Measurements from ENCODE around the gene EXD3. TPM values are rescaled to one million over a fixed set of nuclear protein-coding genes. Genes with fewer than 3 reads are reported as not detected.

EXD3 gene
- total and polyA plus RNA-seq, 2 of the 13 experiments (the other 11 are each of a cell fraction or from before 2014, with no cell fraction given): 2.7 to 4.8 TPM

DNA sequence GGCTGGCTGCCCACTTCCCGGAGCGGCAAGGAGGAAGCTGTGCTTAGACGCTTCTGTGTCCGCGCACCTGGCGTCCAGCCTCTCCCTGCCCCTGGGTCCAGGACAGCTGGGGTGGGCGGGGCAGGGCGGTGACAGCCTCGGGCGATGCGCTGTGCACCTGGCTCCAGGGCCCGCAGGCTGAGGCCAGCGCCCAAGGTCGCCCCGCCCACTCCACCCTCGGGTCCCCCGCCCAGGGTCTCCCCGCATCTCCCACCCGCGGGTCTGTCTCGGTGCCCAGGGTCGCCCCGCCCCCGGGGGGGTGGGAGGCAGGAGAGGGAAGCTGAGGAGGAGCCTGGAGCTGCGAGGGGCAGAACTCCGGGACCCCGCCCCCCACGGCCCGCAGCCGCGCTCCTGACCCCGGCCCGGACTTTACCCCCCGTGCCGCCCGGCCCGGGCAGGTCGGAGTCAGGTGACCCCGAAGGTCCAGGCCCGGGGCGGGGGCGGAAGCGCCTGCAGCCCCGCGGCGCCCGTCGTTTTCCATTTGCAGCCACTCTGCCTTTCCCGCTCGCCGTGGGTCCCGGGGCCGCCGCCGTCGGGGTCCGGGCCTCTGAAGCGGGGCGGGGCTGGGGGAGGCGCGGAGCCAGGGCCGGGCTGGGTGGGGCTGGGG lies 18.4 kb upstream of the EXD3 start, which contains the start of gene ENTPD8 (continued):
- TF ChIP-seq RBM22 (optimal IDR thresholded peaks at IDR 0.05; ENCODE audit: low read length) (no peak), ZNF569 (CRISPR knock-in tag; IDR thresholded peaks at IDR 0.05; ENCODE audit: borderline replicate concordance) (no peak), KDM4B (CRISPR knock-in tag; IDR thresholded peaks at IDR 0.05) (no peak), MED8 (CRISPR knock-in tag; IDR thresholded peaks at IDR 0.05; ENCODE audit: insufficient replicate concordance) (no peak), FOSL1 (CRISPR knock-in tag; IDR thresholded peaks at IDR 0.05; ENCODE audit: borderline replicate concordance) (no peak), ZBTB42 (CRISPR knock-in tag; IDR thresholded peaks at IDR 0.05) (no peak), RFXAP (CRISPR knock-in tag; IDR thresholded peaks at IDR 0.05; ENCODE audit: borderline replicate concordance) (no peak), ZNF12 (CRISPR knock-in tag; IDR thresholded peaks at IDR 0.05) (no peak), ZFX (CRISPR knock-in tag; IDR thresholded peaks at IDR 0.05; ENCODE audit: low read depth) (peak; percentile 58), XRCC5 (optimal IDR thresholded peaks at IDR 0.05; ENCODE audit: low read length) (peak; percentile 30), ARNT2 (CRISPR knock-in tag; IDR thresholded peaks at IDR 0.05; ENCODE audit: low read depth) (peak; percentile 70; the same call in 1 of the 2 replicates), KDM3A (CRISPR knock-in tag; IDR thresholded peaks at IDR 0.05; ENCODE audit: low read depth) (no peak)
- TF ChIP-seq, protein P1, sequence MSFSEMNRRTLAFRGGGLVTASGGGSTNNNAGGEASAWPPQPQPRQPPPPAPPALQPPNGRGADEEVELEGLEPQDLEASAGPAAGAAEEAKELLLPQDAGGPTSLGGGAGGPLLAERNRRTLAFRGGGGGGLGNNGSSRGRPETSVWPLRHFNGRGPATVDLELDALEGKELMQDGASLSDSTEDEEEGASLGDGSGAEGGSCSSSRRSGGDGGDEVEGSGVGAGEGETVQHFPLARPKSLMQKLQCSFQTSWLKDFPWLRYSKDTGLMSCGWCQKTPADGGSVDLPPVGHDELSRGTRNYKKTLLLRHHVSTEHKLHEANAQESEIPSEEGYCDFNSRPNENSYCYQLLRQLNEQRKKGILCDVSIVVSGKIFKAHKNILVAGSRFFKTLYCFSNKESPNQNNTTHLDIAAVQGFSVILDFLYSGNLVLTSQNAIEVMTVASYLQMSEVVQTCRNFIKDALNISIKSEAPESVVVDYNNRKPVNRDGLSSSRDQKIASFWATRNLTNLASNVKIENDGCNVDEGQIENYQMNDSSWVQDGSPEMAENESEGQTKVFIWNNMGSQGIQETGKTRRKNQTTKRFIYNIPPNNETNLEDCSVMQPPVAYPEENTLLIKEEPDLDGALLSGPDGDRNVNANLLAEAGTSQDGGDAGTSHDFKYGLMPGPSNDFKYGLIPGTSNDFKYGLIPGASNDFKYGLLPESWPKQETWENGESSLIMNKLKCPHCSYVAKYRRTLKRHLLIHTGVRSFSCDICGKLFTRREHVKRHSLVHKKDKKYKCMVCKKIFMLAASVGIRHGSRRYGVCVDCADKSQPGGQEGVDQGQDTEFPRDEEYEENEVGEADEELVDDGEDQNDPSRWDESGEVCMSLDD (CRISPR knock-in tag; IDR thresholded peaks at IDR 0.05; ENCODE audit: borderline replicate concordance): peak; percentile 38; the same call in 1 of the 2 replicates
- TF ChIP-seq, protein P2, sequence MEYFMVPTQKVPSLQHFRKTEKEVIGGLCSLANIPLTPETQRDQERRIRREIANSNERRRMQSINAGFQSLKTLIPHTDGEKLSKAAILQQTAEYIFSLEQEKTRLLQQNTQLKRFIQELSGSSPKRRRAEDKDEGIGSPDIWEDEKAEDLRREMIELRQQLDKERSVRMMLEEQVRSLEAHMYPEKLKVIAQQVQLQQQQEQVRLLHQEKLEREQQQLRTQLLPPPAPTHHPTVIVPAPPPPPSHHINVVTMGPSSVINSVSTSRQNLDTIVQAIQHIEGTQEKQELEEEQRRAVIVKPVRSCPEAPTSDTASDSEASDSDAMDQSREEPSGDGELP (IDR thresholded peaks at IDR 0.05; ENCODE audit: borderline replicate concordance, low read depth): peak; percentile 92
- TF ChIP-seq, protein P3, sequence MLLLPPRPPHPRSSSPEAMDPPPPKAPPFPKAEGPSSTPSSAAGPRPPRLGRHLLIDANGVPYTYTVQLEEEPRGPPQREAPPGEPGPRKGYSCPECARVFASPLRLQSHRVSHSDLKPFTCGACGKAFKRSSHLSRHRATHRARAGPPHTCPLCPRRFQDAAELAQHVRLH (CRISPR knock-in tag; IDR thresholded peaks at IDR 0.05; ENCODE audit: borderline replicate concordance, low read depth): 0 out of 2 replicates have a peak, but pooled peaks have one; percentile 33
- TF ChIP-seq, protein P4, sequence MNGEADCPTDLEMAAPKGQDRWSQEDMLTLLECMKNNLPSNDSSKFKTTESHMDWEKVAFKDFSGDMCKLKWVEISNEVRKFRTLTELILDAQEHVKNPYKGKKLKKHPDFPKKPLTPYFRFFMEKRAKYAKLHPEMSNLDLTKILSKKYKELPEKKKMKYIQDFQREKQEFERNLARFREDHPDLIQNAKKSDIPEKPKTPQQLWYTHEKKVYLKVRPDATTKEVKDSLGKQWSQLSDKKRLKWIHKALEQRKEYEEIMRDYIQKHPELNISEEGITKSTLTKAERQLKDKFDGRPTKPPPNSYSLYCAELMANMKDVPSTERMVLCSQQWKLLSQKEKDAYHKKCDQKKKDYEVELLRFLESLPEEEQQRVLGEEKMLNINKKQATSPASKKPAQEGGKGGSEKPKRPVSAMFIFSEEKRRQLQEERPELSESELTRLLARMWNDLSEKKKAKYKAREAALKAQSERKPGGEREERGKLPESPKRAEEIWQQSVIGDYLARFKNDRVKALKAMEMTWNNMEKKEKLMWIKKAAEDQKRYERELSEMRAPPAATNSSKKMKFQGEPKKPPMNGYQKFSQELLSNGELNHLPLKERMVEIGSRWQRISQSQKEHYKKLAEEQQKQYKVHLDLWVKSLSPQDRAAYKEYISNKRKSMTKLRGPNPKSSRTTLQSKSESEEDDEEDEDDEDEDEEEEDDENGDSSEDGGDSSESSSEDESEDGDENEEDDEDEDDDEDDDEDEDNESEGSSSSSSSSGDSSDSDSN (CRISPR knock-in tag; IDR thresholded peaks at IDR 0.05): 0 out of 2 replicates have a peak, but pooled peaks have one; percentile 31
- TF ChIP-seq, protein P5, sequence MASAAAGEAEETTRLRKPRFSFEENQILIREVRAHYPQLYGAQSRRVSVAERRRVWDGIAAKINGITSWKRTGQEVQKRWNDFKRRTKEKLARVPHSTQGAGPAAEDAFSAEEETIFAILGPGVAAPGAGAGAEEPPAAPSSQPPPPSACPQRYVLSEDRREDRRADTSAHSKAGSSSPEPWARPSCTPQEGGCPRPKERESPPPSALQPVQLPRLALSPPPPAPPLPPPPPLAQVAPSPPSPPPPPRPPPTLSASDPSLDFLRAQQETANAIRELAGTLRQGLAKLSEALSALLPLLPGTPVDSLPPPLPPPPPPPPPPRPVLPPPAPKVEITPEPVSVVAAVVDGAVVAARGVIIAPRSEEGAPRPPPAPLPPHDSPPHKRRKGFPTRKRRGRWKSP (CRISPR knock-in tag; IDR thresholded peaks at IDR 0.05): peak; percentile 72; the same call in 1 of the 2 replicates
- TF ChIP-seq, protein P6, sequence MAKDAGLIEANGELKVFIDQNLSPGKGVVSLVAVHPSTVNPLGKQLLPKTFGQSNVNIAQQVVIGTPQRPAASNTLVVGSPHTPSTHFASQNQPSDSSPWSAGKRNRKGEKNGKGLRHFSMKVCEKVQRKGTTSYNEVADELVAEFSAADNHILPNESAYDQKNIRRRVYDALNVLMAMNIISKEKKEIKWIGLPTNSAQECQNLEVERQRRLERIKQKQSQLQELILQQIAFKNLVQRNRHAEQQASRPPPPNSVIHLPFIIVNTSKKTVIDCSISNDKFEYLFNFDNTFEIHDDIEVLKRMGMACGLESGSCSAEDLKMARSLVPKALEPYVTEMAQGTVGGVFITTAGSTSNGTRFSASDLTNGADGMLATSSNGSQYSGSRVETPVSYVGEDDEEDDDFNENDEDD (CRISPR knock-in tag; IDR thresholded peaks at IDR 0.05; ENCODE audit: borderline replicate concordance): peak; percentile 43; the same call in 1 of the 2 replicates
- TF ChIP-seq, protein P7, sequence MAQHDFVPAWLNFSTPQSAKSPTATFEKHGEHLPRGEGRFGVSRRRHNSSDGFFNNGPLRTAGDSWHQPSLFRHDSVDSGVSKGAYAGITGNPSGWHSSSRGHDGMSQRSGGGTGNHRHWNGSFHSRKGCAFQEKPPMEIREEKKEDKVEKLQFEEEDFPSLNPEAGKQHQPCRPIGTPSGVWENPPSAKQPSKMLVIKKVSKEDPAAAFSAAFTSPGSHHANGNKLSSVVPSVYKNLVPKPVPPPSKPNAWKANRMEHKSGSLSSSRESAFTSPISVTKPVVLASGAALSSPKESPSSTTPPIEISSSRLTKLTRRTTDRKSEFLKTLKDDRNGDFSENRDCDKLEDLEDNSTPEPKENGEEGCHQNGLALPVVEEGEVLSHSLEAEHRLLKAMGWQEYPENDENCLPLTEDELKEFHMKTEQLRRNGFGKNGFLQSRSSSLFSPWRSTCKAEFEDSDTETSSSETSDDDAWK (CRISPR knock-in tag; IDR thresholded peaks at IDR 0.05): no peak
